C4-2B (cell line): ENCODE data around the gene GSTM4.

Experiments
- CTCF ChIP-seq: fragments of 450-650 bp; conservative IDR thresholded peaks from 2 replicates; pipeline ENCODE4 v1.5.1; 2017; ENCODE audit warnings: mild to moderate bottlenecking
- ZFX ChIP-seq: fragments of 450-650 bp; IDR thresholded peaks from 2 replicates; pipeline ENCODE4 v1.6.1; 2017

DNA sequence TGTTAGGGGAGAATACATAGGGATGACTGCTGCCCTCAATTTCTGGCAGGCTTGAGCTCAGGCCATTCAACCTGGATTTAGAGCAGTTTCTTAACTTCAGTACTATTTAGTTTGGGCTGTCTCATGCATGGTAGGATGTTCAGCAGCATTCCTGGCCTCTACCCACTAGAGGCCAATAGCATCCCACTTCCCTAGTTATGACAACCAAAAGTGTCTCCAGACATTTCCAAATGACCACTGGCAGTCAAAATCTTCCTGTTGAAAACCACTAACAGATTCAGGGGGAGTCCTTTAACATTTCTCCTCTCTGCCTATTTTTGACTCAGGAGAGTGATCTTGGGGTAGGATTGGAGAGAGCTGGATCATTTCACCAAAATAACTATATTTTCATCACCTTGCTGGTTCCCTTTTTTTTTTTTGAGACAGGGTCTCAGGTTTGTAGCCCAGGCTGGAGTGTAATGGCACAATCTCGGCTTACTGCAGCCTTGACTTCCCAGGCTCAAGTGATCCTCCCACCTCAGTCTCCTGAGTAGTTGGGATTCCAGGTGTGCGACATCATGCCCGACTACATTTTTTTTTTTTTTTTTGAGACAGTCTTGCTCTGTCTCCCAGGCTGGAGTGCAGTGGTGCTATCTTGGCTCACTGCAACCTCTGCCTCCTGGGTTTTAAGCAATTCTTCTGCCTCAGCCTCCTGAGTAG is 45.1 kb upstream of the GSTM4 start:
- TF ChIP-seq ZFX (no peak), CTCF (no peak)
